HG02885 (cell line): Measurements from ENCODE around the gene FCAR.
"Not testable (repeated sequence)": the region's sequence is repeated elsewhere in the genome, so short reads cannot be mapped to it uniquely, and the experiment has no call there.

Experiments used
- ATAC-seq: cut with Tn5 transposase; IDR thresholded peaks from one replicate; pipeline ENCODE4 v1.9.1; 2021; ENCODE audit warnings: mild to moderate bottlenecking; ENCODE audit not compliant: unreplicated experiment, poor library complexity

Gene FCAR

DNA sequence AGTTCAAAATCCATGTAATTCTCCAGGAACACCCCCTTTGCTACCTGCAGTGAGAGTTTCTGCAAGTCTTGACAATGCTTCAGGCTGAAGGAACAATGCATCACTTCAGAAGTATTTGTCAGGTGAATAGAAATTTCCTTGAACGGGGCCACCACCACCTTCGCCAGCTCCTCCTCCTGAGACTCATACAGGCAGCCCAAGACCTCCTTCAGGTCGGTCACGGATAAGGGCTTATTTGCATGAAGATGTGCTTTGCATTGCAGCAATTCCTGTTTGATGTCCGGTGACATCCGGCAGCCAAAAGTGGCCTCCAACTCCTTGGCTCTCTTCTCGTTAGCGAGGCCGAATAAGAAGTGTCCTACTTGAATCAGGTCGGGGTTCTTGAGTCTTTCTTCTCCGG is 64.9 kb downstream of the FCAR start:
- no peak for ATAC-seq

GRCh38 chr19:54939538-54939937 is 65.5 kb downstream of the FCAR start:
- ATAC-seq, result not testable (repeated sequence)
